Erythroblast (primary cell): Measurements from ENCODE around the gene GDF9.

Experiments
- DNase-seq, 2 experiments: peaks; one replicate each; lab custom pipeline; 2025; lab: John Stamatoyannopoulos, UW
- GATA1 ChIP-seq: IDR thresholded peaks from 2 replicates; pipeline ENCODE4 v1.6.1; 2011; ENCODE audit warnings: low read depth, mild to moderate bottlenecking, control low read depth, low read length, moderate library complexity
- POLR2A ChIP-seq: IDR thresholded peaks from 2 replicates; pipeline ENCODE4 v1.6.1; 2011; ENCODE audit warnings: mild to moderate bottlenecking, low read length

Gene GDF9

GRCh38 chr5:132837868-132838267 lies 28.4 kb downstream of the GDF9 start:
- no peak for DNase-seq
- TF ChIP-seq POLR2A (no peak), GATA1 (no peak)

GRCh38 chr5:132836852-132837251 lies 29.4 kb downstream of the GDF9 start:
- no peak for DNase-seq
- no peak for TF ChIP-seq GATA1
- no peak for TF ChIP-seq POLR2A

GRCh38 chr5:132834057-132834456 lies 32.2 kb downstream of the GDF9 start:
- TF ChIP-seq GATA1 (no peak), POLR2A (no peak)
- no peak for DNase-seq

- DNase-seq: no peak
- no peak for TF ChIP-seq GATA1
- no peak for TF ChIP-seq POLR2A
Measured at GRCh38 chr5:132832612-132833011, 33.7 kb downstream of the GDF9 start.

GRCh38 chr5:132831095-132831860 lies 35.0 kb downstream of the GDF9 start:
- DNase-seq: no peak
- TF ChIP-seq POLR2A (no peak), GATA1 (no peak)

GRCh38 chr5:132830436-132831094 lies 35.7 kb downstream of the GDF9 start, which contains the start of gene SHROOM1:
SHROOM1 (minus strand) TSS chr5:132830647; CDS start chr5:132826140, 4,507 bp downstream.
- DNase-seq: peak; percentile 50 to 57

GRCh38 chr5:132829742-132830435 lies 36.4 kb downstream of the GDF9 start:
- TF ChIP-seq POLR2A (no peak), GATA1 (no peak)
- DNase-seq: peak; percentile 72 to 81

More at GRCh38 chr5:132830436-132831094, 35.7 kb downstream of the GDF9 start, which contains the start of gene SHROOM1:
- TF ChIP-seq GATA1 (no peak), POLR2A (no peak)

GRCh38 chr5:132828846-132829494 lies 37.3 kb downstream of the GDF9 start:
- no peak for DNase-seq
- TF ChIP-seq GATA1 (no peak), POLR2A (no peak)

- no peak for DNase-seq
- no peak for TF ChIP-seq GATA1
- no peak for TF ChIP-seq POLR2A
Measured at GRCh38 chr5:132827943-132828673, 38.2 kb downstream of the GDF9 start.

GRCh38 chr5:132826424-132827082 lies 39.7 kb downstream of the GDF9 start:
- no peak for DNase-seq
- TF ChIP-seq POLR2A (no peak), GATA1 (no peak)

- no peak for DNase-seq
- TF ChIP-seq POLR2A: no peak
- TF ChIP-seq GATA1: no peak
Measured at GRCh38 chr5:132825834-132826391, 40.4 kb downstream of the GDF9 start.

GRCh38 chr5:132825033-132825833 lies 41.0 kb downstream of the GDF9 start:
- TF ChIP-seq POLR2A (no peak), GATA1 (no peak)
- peak; percentile 25 to 35 for DNase-seq
